ENCODE results near the gene ADAMTSL1.

- TF ChIP-seq CTCF (IDR thresholded peaks at IDR 0.05; ENCODE audit: extremely low read depth in 1 of 2, insufficient read depth in 1 of 2, low read depth in 1 of 2, low read length in 2 of 2): no peak
- TF ChIP-seq JUN (IDR thresholded peaks at IDR 0.05; ENCODE audit: borderline replicate concordance, insufficient read depth, insufficient read length, low read depth): no peak
- no peak for TF ChIP-seq MAX (IDR thresholded peaks at IDR 0.05; ENCODE audit: insufficient read depth, insufficient read length)
These were observed 347.8 kb downstream of the ADAMTSL1 start for GRCh38 chr9:18821788-18822187.
